GM20000 (cell line): ENCODE data around the gene PDZD4.

Source experiments
- DNase-seq: peaks from one replicate; pipeline ENCODE4 v3.0.0; 2012; ENCODE audit warnings: low spot score
- CTCF ChIP-seq: IDR thresholded peaks from 2 replicates; pipeline ENCODE4 v1.5.1; 2012; ENCODE audit warnings: mild to moderate bottlenecking, control low read depth; ENCODE audit errors: extremely low read depth, missing control alignments

The PDZD4 gene

DNA sequence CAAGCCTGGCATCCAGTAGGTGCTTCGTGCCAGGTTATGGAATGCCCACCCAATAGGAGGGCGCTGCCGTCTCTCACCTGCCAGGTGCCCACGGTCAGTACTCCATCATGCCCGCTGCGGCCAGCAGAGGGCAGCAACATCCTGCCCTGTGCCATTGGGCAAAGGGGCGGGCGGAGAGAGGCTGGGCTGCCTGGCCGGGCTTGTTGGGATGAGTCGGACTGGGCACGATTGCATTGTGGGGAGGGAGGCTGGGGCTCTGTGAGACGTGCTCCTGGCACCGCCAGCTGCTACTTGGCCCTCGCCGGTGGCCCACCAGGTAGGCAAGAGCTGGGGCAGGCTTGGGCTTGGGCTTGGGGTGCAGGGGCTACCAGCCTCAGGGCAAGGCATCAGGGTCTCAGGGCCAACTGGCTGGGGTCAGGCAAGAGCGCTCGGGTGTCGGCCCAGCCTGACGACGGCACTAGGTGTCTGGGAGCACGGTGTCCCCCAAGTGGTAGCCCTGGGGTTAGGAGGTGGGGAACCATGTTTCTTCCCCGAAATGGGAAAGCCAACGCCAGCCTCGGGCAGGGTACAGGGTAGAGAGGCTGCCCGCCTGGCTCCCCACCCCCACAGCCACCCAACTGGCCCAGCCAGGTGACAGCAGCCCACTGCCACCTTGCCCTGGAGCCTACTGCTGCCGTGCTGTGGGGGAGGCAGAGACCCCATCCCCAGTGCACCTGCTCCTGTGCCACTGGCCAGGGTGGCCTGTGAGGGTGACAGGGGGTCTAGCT is 66.2 kb downstream of the PDZD4 start, which contains the start of gene PLXNB3:
PLXNB3 (plus strand) TSS at position 261 of the 767 bp plus-strand sequence. CDS start 1,287 bp downstream, outside the sequence.
- peak; percentile 73 for TF ChIP-seq CTCF
- DNase-seq, result peak; percentile 76

DNA sequence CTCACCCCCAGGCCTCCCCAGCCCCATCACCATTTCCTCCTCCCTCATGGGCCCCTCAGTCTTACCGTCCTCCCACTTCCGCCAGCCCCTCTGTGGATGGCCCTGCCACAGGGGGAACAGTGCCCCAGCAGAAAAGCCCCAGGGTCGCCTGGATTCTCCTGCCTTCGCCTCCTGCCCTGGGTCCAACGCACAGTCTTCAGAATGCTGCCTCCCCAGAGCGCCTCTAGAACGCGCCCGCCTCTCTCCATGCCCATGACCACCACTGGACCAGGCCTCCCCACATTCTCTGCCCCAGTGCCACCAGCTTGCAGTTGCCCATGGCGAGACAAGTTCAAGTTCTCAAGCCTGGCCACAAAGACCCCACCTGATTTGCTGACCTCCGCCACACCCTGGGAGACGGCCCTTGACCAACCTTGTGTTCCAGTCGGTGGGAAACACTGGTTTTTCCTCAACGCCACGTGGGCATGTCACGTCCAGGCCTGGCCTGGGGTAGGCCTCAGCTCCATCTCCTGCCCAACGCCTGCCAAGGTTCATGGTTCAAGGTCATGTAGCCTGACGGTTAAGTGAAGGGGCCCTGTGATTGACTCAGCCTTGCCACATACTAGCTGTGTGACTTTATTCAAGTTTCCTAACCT is 66.9 kb downstream of the PDZD4 start:
- DNase-seq, result no peak
- TF ChIP-seq CTCF, result no peak

DNA sequence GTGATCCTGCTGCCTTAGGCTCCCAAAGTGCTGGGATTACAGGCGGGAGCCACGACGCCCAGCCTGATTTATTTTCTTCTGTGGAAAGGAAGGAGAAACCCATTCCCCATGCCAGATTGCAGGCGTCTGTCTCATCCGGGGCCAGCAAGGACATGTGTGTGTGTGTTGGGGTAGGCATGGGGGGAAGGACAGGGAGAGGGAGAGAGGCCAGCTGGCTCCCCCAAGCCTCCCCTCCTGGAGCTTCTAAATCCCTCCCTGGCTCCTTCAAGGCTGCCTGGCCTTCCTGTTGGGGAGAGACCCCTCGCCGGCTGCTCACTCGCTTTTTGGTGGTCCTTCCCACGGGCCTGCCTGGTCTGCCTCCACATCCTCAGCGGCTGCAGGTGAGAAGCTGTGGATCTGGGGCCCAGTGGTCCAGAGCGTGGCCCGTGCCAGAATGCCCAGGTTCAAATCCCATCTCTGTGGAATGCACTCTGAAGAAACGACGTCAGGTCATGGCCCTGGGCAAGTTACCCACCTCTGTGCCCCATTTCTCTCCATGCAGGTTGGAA is 67.6 kb downstream of the PDZD4 start:
- no peak for TF ChIP-seq CTCF
- no peak for DNase-seq

- TF ChIP-seq CTCF, result no peak
Measured at GRCh38 chrX:153761863-153762262, 68.5 kb downstream of the PDZD4 start.

DNA sequence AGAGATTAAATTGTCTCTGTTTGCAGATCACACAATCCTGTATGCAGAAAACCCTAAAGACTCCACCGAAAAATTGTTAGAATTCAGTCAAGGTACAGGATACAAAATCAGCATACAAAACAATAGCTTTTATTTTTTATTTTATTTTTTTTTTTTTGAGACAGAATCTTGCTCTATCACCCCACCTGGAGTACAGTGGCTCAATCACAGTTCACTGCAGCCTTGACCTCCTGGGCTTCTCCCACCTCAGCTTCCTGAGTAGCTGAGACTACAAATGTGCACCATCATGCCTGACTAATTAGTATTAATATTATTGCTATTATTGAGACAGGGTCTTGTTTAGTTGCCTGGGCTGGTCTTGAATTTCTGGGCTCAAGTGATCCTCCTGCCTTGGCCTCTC is 75.2 kb downstream of the PDZD4 start:
- no peak for DNase-seq
- no peak for TF ChIP-seq CTCF

More at GRCh38 chrX:153761863-153762262, 68.5 kb downstream of the PDZD4 start:
- DNase-seq, result no peak
